Right lobe of liver (tissue), 6 donors: Measurements from ENCODE around the gene ADPGK. TPM values are rescaled to one million over a fixed set of nuclear protein-coding genes. Genes with fewer than 3 reads are reported as not detected.

Experiments
- ATAC-seq, 4 donors: fragments of 200-7000 bp; cut with Tn5 transposase; one replicate each; pipeline ENCODE4 v1.9.1; 2020; ENCODE audit warnings: mild to moderate bottlenecking in 4 of 4, moderate library complexity in 4 of 4
- DNase-seq, 3 donors: peaks; one replicate each; pipeline ENCODE4 v3.0.0-alpha.2; 2020
- H3K27ac ChIP-seq, 3 donors: fragments of 200-600 bp; one replicate each; pipeline ENCODE4 v1.8.0; 2022
- H3K27me3 ChIP-seq, 2 donors: fragments of 200-600 bp; one replicate each; pipeline ENCODE4 v1.8.0; 2022
- H3K36me3 ChIP-seq, 4 donors: fragments of 200-600 bp; sonication (generic) in 1 of 4; one replicate each; pipeline versions ENCODE4 v1.5.1 to v1.8.0; 2017 to 2022; ENCODE audit warnings: control low read depth in 1 of 4
- H3K4me1 ChIP-seq, 4 donors: fragments of 200-600 bp; sonication (generic) in 1 of 4; one replicate each; pipeline versions ENCODE4 v1.5.1 to v1.8.0; 2017 to 2022; ENCODE audit warnings: control low read depth in 1 of 4
- H3K4me3 ChIP-seq, 3 donors: fragments of 200-600 bp; one replicate each; pipeline ENCODE4 v1.8.0; 2022
- H3K9me3 ChIP-seq, 4 donors: fragments of 200-600 bp; sonication (generic) in 1 of 4; one replicate each; pipeline versions ENCODE4 v1.5.1 to v1.8.0; 2017 to 2022; ENCODE audit warnings: control low read depth in 1 of 4
- CTCF ChIP-seq, 4 donors: fragments of 200-600 bp in 3 of 4; fragments of 450-650 bp in 1 of 4; IDR thresholded peaks; one replicate each; pipeline versions ENCODE4 v1.5.1 to v1.8.0; 2016 to 2022; ENCODE audit warnings: antibody characterized with exemption in 4 of 4, mild to moderate bottlenecking in 2 of 4
- POLR2A ChIP-seq: fragments of 450-650 bp; IDR thresholded peaks from one replicate; pipeline ENCODE4 v1.6.1; 2017; ENCODE audit warnings: antibody characterized with exemption, mild to moderate bottlenecking
- WGBS: methylation state at CpG from one replicate; pipeline ENCODE4 v1.1.6; 2018; ENCODE audit warnings: low coverage, low lambda C conversion rate; ENCODE audit not compliant: insufficient coverage; ENCODE audit errors: missing lambda C conversion rate; 5-methylcytosine and 5-hydroxymethylcytosine counted together
- intact Hi-C, 2 donors: fragments of 100-400 bp; cut with DNase I; formaldehyde crosslinking; loops; one replicate each; pipeline versions ENCODE4 v1.11.2 to v1.14.1; 2022
- total RNA-seq, 6 experiments: library from RNA; depleted of rRNA in 2 of 6; stranded (reverse); fragments of >200 nt in 2 of 6; fragmentation: NEBNext Ultra II Directional in 3 of 6; extraction: Animal tissue kit (Norgen Biotek cat#: 25700) in 3 of 6; gene quantifications; one replicate each; pipeline versions ENCODE4 v1.1.0 to v1.2.4, GENCODE V29; 2016 to 2023
- donor health status: DM: no; HTN: yes; CAD: no.
- donor health status: DM: no; HTN: no; CAD: no.
- donor health status: DM: no; HTN: no; CAD: no.
- donor health status: DM: no; HTN: yes; CAD: no.
- donor health status: DM: no; HTN: yes; CAD: no.

ADPGK gene
- total RNA-seq, 6 experiments from 2014 or later: 13.9 to 22.1 (median 19.8) TPM

- ATAC-seq: no peak
- Histone ChIP-seq H3K9me3 (no peaks in the 10 kb centered on the region), H3K27ac (no peak overlapping the region), H3K4me1 (peaks cover 0 to 14% (median 8%) of the 10 kb centered on the region in 4 donors), H3K27me3 (no peaks in the 10 kb centered on the region), H3K36me3 (peaks cover 0 to 6% (median 0%) of the 10 kb centered on the region in 4 donors), H3K4me3 (no peak overlapping the region)
- TF ChIP-seq POLR2A: no peak
- no peak for TF ChIP-seq CTCF (IDR thresholded peaks at IDR 0.05)
- WGBS: 73% methylated on average over 6 of the region's 6 CpGs
- intact Hi-C loops: no loop called here
- no peak for DNase-seq
Measured at GRCh38 chr15:72781631-72782030, 1.9 kb downstream of the ADPGK start.

GRCh38 chr15:72778796-72779195 lies 4.8 kb downstream of the ADPGK start:
- Histone ChIP-seq H3K9me3 (no peaks in the 10 kb centered on the region), H3K27me3 (no peaks in the 10 kb centered on the region), H3K36me3 (peaks cover 0 to 12% (median 4%) of the 10 kb centered on the region in 4 donors), H3K27ac (no peak overlapping the region), H3K4me3 (no peak overlapping the region), H3K4me1 (peaks cover 0 to 14% (median 8%) of the 10 kb centered on the region in 4 donors)
- 87% methylated on average over 6 of the region's 6 CpGs for WGBS
- intact Hi-C loops: no loop called here
- ATAC-seq: no peak
- no peak for DNase-seq
- no peak for TF ChIP-seq CTCF (IDR thresholded peaks at IDR 0.05)
- TF ChIP-seq POLR2A: no peak

- H3K9me3 ChIP-seq: no peaks in the 10 kb centered on the region
- peaks cover 2 to 34% (median 8%) of the 10 kb centered on the region in 4 donors for H3K36me3 ChIP-seq
- no peaks in the 10 kb centered on the region for H3K4me1 ChIP-seq
- no peak overlapping the region for H3K4me3 ChIP-seq
- WGBS: 67% methylated on average over 2 of the region's 2 CpGs
- ATAC-seq: no peak
- H3K27ac ChIP-seq: no peak overlapping the region
- DNase-seq: no peak
- H3K27me3 ChIP-seq: no peaks in the 10 kb centered on the region
- intact Hi-C loops: no loop called here
- TF ChIP-seq POLR2A: no peak
- TF ChIP-seq CTCF (IDR thresholded peaks at IDR 0.05): no peak
Measured at GRCh38 chr15:72774696-72775383, 8.7 kb downstream of the ADPGK start.

- Histone ChIP-seq H3K9me3 (no peaks in the 10 kb centered on the region), H3K27me3 (no peaks in the 10 kb centered on the region), H3K27ac (no peak overlapping the region), H3K4me1 (no peaks in the 10 kb centered on the region), H3K36me3 (peaks cover 5 to 35% (median 11%) of the 10 kb centered on the region in 4 donors), H3K4me3 (no peak overlapping the region)
- TF ChIP-seq CTCF (IDR thresholded peaks at IDR 0.05) (no peak), POLR2A (no peak)
- DNase-seq: no peak
- WGBS: 67% methylated on average over 1 of the region's 1 CpG
- ATAC-seq: no peak
- intact Hi-C loops: no loop called here
Measured at GRCh38 chr15:72771329-72771725, 12.2 kb downstream of the ADPGK start.
